Lung (tissue), 12 donors: ENCODE measurements around the gene RRP1. TPM values are rescaled to one million over a fixed set of nuclear protein-coding genes. Genes with fewer than 3 reads are reported as not detected.

Experiments
- ATAC-seq: fragments of 200-7000 bp; cut with Tn5 transposase; one replicate; pipeline ENCODE4 v1.9.1; 2020; ENCODE audit warnings: moderate number of reproducible peaks; ENCODE audit not compliant: insufficient read depth, low FRiP score
- DNase-seq, 3 donors: peaks; one replicate each; pipeline ENCODE4 v3.0.0-alpha.2; 2013 to 2017
- H3K27ac ChIP-seq, 2 donors: one replicate each; pipeline ENCODE4 v1.5.1; 2013; ENCODE audit warnings: mild to moderate bottlenecking in 2 of 2, moderate library complexity in 2 of 2, control low read depth in 1 of 2, inconsistent platforms in 1 of 2, low read depth in 1 of 2, low read length in 1 of 2
- H3K27me3 ChIP-seq, 3 donors: one replicate each; pipeline ENCODE4 v1.5.1; 2013; ENCODE audit warnings: low read length in 2 of 3; ENCODE audit not compliant: control insufficient read depth in 3 of 3, insufficient read depth in 3 of 3
- H3K36me3 ChIP-seq, 4 donors: one replicate each; pipeline ENCODE4 v1.5.1; 2013; ENCODE audit warnings: low read length in 4 of 4, mild to moderate bottlenecking in 1 of 4, moderate library complexity in 1 of 4; ENCODE audit not compliant: control insufficient read depth in 4 of 4, insufficient read depth in 4 of 4
- H3K4me1 ChIP-seq, 5 donors: one replicate each; pipeline ENCODE4 v1.5.1; 2013; ENCODE audit warnings: low read length in 5 of 5, mild to moderate bottlenecking in 2 of 5, moderate library complexity in 1 of 5; ENCODE audit not compliant: control insufficient read depth in 5 of 5, insufficient read depth in 5 of 5
- H3K4me3 ChIP-seq: one replicate; pipeline ENCODE4 v1.5.1; 2013; ENCODE audit warnings: mild to moderate bottlenecking, control low read depth, moderate library complexity
- H3K9ac ChIP-seq, 2 donors: one replicate each; pipeline ENCODE4 v1.5.1; 2013; ENCODE audit warnings: low read length in 2 of 2, control low read depth in 1 of 2; ENCODE audit not compliant: insufficient read depth in 1 of 2
- H3K9me3 ChIP-seq, 4 donors: one replicate each; pipeline ENCODE4 v1.5.1; 2013; ENCODE audit warnings: low read length in 3 of 4, mild to moderate bottlenecking in 1 of 4, moderate library complexity in 1 of 4; ENCODE audit not compliant: control insufficient read depth in 4 of 4, insufficient read depth in 3 of 4
- WGBS, 2 donors: extraction: QIAGEN DNeasy Blood & Tissue Kit; methylation state at CpG; one replicate each; pipeline ENCODE4 v1.1.7; 2013; 5-methylcytosine and 5-hydroxymethylcytosine counted together
- polyA plus RNA-seq, 2 donors: library from polyadenylated mRNA; stranded (reverse); fragments of 200-250 nt; gene quantifications; one replicate each; pipeline ENCODE4 v1.2.1, GENCODE V29; 2013
- total RNA-seq, 2 donors: library from RNA; depleted of rRNA in 1 of 2; stranded (reverse); fragments of >200 nt in 1 of 2; gene quantifications; one replicate each; pipeline ENCODE4 v1.2.1, GENCODE V29; 2014 to 2021
- TF ChIP-seq, protein P1 (sequence below): IDR thresholded peaks from 2 replicates; pipeline ENCODE4 v1.5.1; 2012; ENCODE audit warnings: mild to moderate bottlenecking; ENCODE audit errors: control extremely low read depth, extremely low read depth
- donor health status: control.
- donor health status: control.
- donor health status: Bipolar disorder and iron deficiency.
- donor health status: healthy.
- donor health status: DM: yes; HTN: yes; CAD: no.

The RRP1 gene
- total and polyA plus RNA-seq, 4 donors = 15.8 to 26.7 (median 19.5) TPM

DNA sequence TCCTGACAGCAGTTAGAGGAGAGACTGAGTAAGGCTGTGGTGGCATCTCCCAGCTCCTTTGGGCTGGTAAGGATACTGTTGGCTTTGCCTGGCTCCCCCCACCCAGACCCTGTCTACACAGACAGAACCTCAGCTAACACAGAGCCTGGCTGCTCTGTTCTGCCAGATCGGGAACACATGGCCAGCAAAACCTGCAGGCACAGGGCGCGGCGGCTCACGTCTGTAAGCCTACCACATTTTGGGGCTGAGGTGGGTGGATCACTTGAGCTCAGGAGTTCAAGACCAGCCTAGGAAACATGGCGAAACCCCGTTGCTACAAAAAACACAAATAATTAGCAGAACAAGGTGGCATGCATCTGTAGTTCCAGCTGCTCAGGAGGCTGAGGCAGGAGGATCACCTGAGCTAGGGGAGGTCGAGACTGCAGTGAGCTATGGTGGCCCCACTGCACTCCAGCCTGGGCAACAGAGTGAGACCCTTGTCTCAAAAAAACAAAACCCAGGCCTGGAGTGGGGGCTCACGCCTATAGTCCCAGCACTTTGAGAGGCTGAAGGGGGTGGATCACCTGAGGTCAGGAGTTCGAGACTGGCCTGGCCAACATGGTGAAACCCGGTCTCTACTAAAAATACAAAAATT lies 19.9 kb upstream of the RRP1 start:
- whole genome bisulfite sequencing, 2 donors = 94 to 97% methylated on average over 11 of the region's 11 CpGs
- TF ChIP-seq, protein P1, sequence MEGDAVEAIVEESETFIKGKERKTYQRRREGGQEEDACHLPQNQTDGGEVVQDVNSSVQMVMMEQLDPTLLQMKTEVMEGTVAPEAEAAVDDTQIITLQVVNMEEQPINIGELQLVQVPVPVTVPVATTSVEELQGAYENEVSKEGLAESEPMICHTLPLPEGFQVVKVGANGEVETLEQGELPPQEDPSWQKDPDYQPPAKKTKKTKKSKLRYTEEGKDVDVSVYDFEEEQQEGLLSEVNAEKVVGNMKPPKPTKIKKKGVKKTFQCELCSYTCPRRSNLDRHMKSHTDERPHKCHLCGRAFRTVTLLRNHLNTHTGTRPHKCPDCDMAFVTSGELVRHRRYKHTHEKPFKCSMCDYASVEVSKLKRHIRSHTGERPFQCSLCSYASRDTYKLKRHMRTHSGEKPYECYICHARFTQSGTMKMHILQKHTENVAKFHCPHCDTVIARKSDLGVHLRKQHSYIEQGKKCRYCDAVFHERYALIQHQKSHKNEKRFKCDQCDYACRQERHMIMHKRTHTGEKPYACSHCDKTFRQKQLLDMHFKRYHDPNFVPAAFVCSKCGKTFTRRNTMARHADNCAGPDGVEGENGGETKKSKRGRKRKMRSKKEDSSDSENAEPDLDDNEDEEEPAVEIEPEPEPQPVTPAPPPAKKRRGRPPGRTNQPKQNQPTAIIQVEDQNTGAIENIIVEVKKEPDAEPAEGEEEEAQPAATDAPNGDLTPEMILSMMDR = no peak

GRCh38 chr21:43770066-43770655 lies 19.2 kb upstream of the RRP1 start:
- no peak overlapping the region for H3K9ac ChIP-seq
- H3K4me3 ChIP-seq = no peak overlapping the region
- TF ChIP-seq, protein P1 = no peak
- 92 to 93% methylated on average over 21 of the region's 21 CpGs for WGBS, 2 donors
- H3K27me3 ChIP-seq = no peaks in the 10 kb centered on the region
- ATAC-seq (no peak), DNase-seq (no peak)
- H3K9me3 ChIP-seq = no peaks in the 10 kb centered on the region
- peaks cover 0 to 11% (median 4%) of the 10 kb centered on the region in 5 donors for H3K4me1 ChIP-seq
- peaks cover 0 to 12% (median 6%) of the 10 kb centered on the region in 4 donors for H3K36me3 ChIP-seq
- no peak overlapping the region for H3K27ac ChIP-seq

More for the DNA sequence above, 19.9 kb upstream of the RRP1 start:
- ATAC-seq = no peak
- Histone ChIP-seq H3K27me3 (no peaks in the 10 kb centered on the region), H3K9me3 (no peaks in the 10 kb centered on the region), H3K4me1 (peaks cover 0 to 9% (median 0%) of the 10 kb centered on the region in 5 donors), H3K9ac (no peak overlapping the region), H3K4me3 (no peak overlapping the region), H3K27ac (no peak overlapping the region), H3K36me3 (peaks cover 0 to 12% (median 6%) of the 10 kb centered on the region in 4 donors)
- no peak for DNase-seq

- H3K4me3 ChIP-seq = no peak overlapping the region
- no peak for ATAC-seq
These were observed 18.1 kb upstream of the RRP1 start for GRCh38 chr21:43771199-43771675.

More at GRCh38 chr21:43771199-43771675, 18.1 kb upstream of the RRP1 start:
- 77 to 83% methylated on average over 13 of the region's 13 CpGs for WGBS, 2 donors
- no peaks in the 10 kb centered on the region for H3K9me3 ChIP-seq
- no peaks in the 10 kb centered on the region for H3K27me3 ChIP-seq
- TF ChIP-seq, protein P1 = no peak
- peaks cover 0 to 11% (median 9%) of the 10 kb centered on the region in 5 donors for H3K4me1 ChIP-seq
- no peak overlapping the region for H3K9ac ChIP-seq
- peak overlapping the region in 1 of 2 donors; percentile 21 for H3K27ac ChIP-seq
- no peak for DNase-seq
- H3K36me3 ChIP-seq = peaks cover 0 to 12% (median 6%) of the 10 kb centered on the region in 4 donors
